Astrocyte (in vitro differentiated cells and primary cell): ENCODE results near the gene SIAH3. TPM values are rescaled to one million over a fixed set of nuclear protein-coding genes. Genes with fewer than 3 reads are reported as not detected.
"Not testable (repeated sequence)": the region's sequence is repeated elsewhere in the genome, so short reads cannot be mapped to it uniquely, and the experiment has no call there.

Experiments used
- DNase-seq: peaks from one replicate; pipeline ENCODE4 v3.0.0-alpha.2; 2010; ENCODE audit warnings: low read depth
- FAIRE-seq: peaks from 2 replicates; lab custom pipeline; 2011; peaks lifted over from hg19 to GRCh38; lab: Jason Lieb, UNC
- H2AFZ ChIP-seq: 2 replicates; pipeline ENCODE4 v1.6.0; 2012; ENCODE audit warnings: low read depth, low read length, inconsistent platforms
- H3K27ac ChIP-seq: 2 replicates; pipeline ENCODE4 v1.5.1; 2011; ENCODE audit warnings: low read depth, low read length, inconsistent platforms
- H3K27me3 ChIP-seq: 2 replicates; pipeline ENCODE4 v1.6.0; 2011; ENCODE audit warnings: low read length, inconsistent platforms; ENCODE audit not compliant: insufficient read depth
- H3K36me3 ChIP-seq: 2 replicates; pipeline ENCODE4 v1.5.1; 2011; ENCODE audit warnings: low read length, inconsistent platforms; ENCODE audit not compliant: insufficient read depth
- H3K4me1 ChIP-seq: 2 replicates; pipeline ENCODE4 v1.5.1; 2011; ENCODE audit warnings: low read length, inconsistent platforms; ENCODE audit not compliant: insufficient read depth
- H3K4me2 ChIP-seq: 2 replicates; pipeline ENCODE4 v1.6.0; 2012; ENCODE audit warnings: low read length, inconsistent platforms
- H3K4me3 ChIP-seq: 2 replicates; pipeline ENCODE4 v1.5.1; 2011; ENCODE audit warnings: low read depth, mild to moderate bottlenecking, low read length, inconsistent platforms; ENCODE audit not compliant: insufficient read depth
- H3K79me2 ChIP-seq: 2 replicates; pipeline ENCODE4 v1.6.0; 2012; ENCODE audit warnings: mild to moderate bottlenecking, low read length, inconsistent platforms; ENCODE audit not compliant: insufficient read depth
- H3K9ac ChIP-seq: 2 replicates; pipeline ENCODE4 v1.6.0; 2012; ENCODE audit warnings: mild to moderate bottlenecking, low read length, inconsistent platforms
- H3K9me3 ChIP-seq: 2 replicates; pipeline ENCODE4 v1.5.1; 2012; ENCODE audit warnings: low read depth, mild to moderate bottlenecking, low read length, inconsistent platforms; ENCODE audit not compliant: insufficient read depth
- H4K20me1 ChIP-seq: 2 replicates; pipeline ENCODE4 v1.6.0; 2012; ENCODE audit warnings: low read length, inconsistent platforms; ENCODE audit not compliant: insufficient read depth
- H3K27ac Mint-ChIP-seq: one replicate; pipeline ENCODE4 v1.8.0; 2021; ENCODE audit warnings: mild to moderate bottlenecking, mixed read lengths; ENCODE audit not compliant: unreplicated experiment
- H3K27me3 Mint-ChIP-seq: one replicate; pipeline ENCODE4 v1.8.0; 2021; ENCODE audit warnings: low read depth, mixed read lengths; ENCODE audit not compliant: unreplicated experiment
- H3K36me3 Mint-ChIP-seq: one replicate; pipeline ENCODE4 v1.8.0; 2021; ENCODE audit warnings: low read depth, mixed read lengths; ENCODE audit not compliant: unreplicated experiment
- H3K4me1 Mint-ChIP-seq: one replicate; pipeline ENCODE4 v1.8.0; 2021; ENCODE audit warnings: low read depth, mixed read lengths; ENCODE audit not compliant: unreplicated experiment
- H3K4me3 Mint-ChIP-seq: one replicate; pipeline ENCODE4 v1.8.0; 2021; ENCODE audit warnings: mild to moderate bottlenecking, moderate library complexity, mixed read lengths; ENCODE audit not compliant: unreplicated experiment
- H3K9me3 Mint-ChIP-seq: one replicate; pipeline ENCODE4 v1.8.0; 2021; ENCODE audit warnings: mild to moderate bottlenecking, mixed read lengths; ENCODE audit not compliant: unreplicated experiment
- EZH2 ChIP-seq: IDR thresholded peaks from 2 replicates; pipeline ENCODE4 v1.6.1; 2012; ENCODE audit warnings: mild to moderate bottlenecking, low read length, inconsistent platforms; ENCODE audit not compliant: insufficient read depth
- total RNA-seq: library from RNA; stranded (reverse); gene quantifications from 2 replicates; pipeline ENCODE4 v1.2.1, GENCODE V29; 2021
- TF ChIP-seq, protein P1 (sequence below): IDR thresholded peaks from 2 replicates; pipeline ENCODE4 v1.5.1; 2011; ENCODE audit warnings: low read depth, mild to moderate bottlenecking, inconsistent platforms, low read length, moderate library complexity; ENCODE audit not compliant: insufficient read depth

Gene SIAH3
- total RNA-seq, 1 donor from 2014 or later = 0.07 TPM

DNA sequence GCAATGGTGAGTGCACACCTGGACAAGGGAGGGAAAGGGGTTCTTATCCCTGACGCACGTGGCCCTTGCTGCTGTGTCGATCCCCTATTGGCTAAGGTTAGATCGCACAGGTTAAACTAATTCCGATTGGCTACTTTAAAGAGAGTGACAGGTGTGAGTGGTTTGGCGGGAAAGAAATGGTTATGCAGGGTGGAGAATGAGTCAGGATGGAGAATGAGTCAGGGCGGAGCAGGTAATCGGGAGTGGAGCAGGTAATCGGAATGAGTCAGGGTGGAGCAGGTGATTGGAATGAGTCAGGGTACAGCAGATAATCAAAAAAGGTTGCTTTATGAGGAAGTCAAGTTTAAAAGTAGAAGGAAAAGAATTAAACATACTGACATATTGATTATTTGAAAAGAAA is 24.4 kb upstream of the SIAH3 start:
- FAIRE-seq = no peak

DNA sequence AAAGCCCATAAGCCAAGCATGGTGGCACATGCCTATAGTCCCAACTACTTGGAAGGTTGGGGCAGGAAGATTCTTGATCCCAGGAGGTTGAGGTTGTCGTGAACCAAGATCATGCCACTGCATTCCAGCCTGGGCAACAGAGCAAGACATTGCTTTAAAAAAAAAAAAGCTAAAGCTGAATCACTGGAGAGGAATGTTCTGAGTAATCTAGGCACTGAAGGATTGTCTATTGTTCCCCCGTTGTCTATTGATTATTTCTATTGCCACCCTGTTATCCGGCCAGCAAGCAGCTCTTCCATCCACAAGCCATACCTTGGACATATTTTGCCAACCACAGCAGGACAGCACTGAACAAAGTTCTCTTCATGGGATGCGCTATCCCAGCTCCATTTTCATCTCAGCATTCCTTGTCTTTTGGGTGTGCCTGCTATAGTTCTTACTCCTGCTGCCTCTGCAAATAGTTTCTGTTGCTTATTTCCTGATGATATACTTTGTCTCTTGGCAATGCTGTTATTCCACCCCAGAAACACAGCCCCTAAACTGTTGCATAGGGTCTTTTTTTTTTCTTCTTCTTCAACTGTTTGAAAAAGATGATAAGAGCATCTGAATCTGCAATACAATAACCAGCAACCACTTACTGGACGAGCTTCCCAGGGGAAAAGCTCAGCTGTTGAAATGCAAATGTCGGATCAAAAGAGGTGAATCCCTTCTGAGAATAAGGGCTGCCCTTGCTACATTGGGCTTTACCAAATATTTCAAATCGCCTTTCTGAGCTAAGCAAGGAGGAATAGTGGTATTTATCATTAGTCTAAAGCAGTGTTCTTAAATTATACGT is 22.2 kb upstream of the SIAH3 start:
- TF ChIP-seq, protein P1, sequence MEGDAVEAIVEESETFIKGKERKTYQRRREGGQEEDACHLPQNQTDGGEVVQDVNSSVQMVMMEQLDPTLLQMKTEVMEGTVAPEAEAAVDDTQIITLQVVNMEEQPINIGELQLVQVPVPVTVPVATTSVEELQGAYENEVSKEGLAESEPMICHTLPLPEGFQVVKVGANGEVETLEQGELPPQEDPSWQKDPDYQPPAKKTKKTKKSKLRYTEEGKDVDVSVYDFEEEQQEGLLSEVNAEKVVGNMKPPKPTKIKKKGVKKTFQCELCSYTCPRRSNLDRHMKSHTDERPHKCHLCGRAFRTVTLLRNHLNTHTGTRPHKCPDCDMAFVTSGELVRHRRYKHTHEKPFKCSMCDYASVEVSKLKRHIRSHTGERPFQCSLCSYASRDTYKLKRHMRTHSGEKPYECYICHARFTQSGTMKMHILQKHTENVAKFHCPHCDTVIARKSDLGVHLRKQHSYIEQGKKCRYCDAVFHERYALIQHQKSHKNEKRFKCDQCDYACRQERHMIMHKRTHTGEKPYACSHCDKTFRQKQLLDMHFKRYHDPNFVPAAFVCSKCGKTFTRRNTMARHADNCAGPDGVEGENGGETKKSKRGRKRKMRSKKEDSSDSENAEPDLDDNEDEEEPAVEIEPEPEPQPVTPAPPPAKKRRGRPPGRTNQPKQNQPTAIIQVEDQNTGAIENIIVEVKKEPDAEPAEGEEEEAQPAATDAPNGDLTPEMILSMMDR = no peak
- TF ChIP-seq EZH2 = no peak
- Histone ChIP-seq H3K9me3 (no peaks in the 10 kb centered on the region), H3K36me3 (no peaks in the 10 kb centered on the region), H3K27me3 (no peaks in the 10 kb centered on the region), H3K9ac (no peak overlapping the region), H3K4me3 (no peak overlapping the region), H2AFZ (peak overlapping the region; percentile 62), H3K4me1 (peaks cover 5% of the 10 kb centered on the region), H3K27ac (no peak overlapping the region), H4K20me1 (no peaks in the 10 kb centered on the region), H3K79me2 (no peaks in the 10 kb centered on the region), H3K4me2 (peak overlapping the region; percentile 67)
- DNase-seq = peak; percentile 36
- H3K36me3 Mint-ChIP-seq = peaks cover 2% of the 10 kb centered on the region
- peaks cover 3% of the 10 kb centered on the region for H3K27me3 Mint-ChIP-seq
- H3K4me1 Mint-ChIP-seq = peaks cover 10% of the 10 kb centered on the region
- peak overlapping the region; percentile 43 for H3K27ac Mint-ChIP-seq
- no peak for FAIRE-seq
- peaks cover 2% of the 10 kb centered on the region for H3K9me3 Mint-ChIP-seq
- H3K4me3 Mint-ChIP-seq = no peak overlapping the region

More for the DNA sequence above, 24.4 kb upstream of the SIAH3 start:
- Histone ChIP-seq H3K4me1 (peaks cover 5% of the 10 kb centered on the region), H3K27me3 (no peaks in the 10 kb centered on the region), H3K27ac (no peak overlapping the region), H3K4me3 (no peak overlapping the region), H3K9me3 (no peaks in the 10 kb centered on the region), H3K9ac (no peak overlapping the region), H3K79me2 (no peaks in the 10 kb centered on the region), H4K20me1 (no peaks in the 10 kb centered on the region), H2AFZ (no peak overlapping the region), H3K36me3 (no peaks in the 10 kb centered on the region), H3K4me2 (no peak overlapping the region)
- Mint-ChIP-seq H3K9me3 (peaks cover 2% of the 10 kb centered on the region), H3K27ac (no peak overlapping the region), H3K36me3 (peaks cover 2% of the 10 kb centered on the region), H3K4me3 (no peak overlapping the region), H3K4me1 (peaks cover 10% of the 10 kb centered on the region), H3K27me3 (peaks cover 3% of the 10 kb centered on the region)
- no peak for DNase-seq
- TF ChIP-seq EZH2 = no peak

DNA sequence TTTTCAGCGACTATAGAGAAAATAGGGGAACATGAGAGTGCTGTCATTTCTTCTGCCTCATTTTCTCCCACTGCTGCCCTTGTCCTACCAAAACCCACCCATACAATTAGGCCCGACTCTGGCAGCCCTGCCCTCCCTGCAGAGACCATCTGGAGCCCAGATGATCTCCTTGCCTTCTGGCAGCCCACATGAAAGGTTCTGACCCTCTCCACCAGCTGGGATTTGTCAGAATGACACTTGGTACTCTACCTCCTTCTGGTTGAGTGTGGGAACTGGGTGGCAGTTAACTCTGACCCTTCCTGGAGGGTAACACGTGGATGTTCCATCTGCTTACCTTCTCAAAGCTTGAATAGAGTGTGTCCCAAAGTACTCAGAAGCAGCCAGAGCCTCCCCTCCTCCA is 21.0 kb upstream of the SIAH3 start:
- Mint-ChIP-seq H3K36me3 (no peaks in the 10 kb centered on the region), H3K27me3 (peaks cover 3% of the 10 kb centered on the region), H3K4me1 (peaks cover 10% of the 10 kb centered on the region), H3K27ac (no peak overlapping the region), H3K9me3 (no peaks in the 10 kb centered on the region), H3K4me3 (no peak overlapping the region)
- no peak overlapping the region for H3K4me3 ChIP-seq
- FAIRE-seq (no peak), DNase-seq (no peak)
- no peaks in the 10 kb centered on the region for H3K9me3 ChIP-seq
- no peaks in the 10 kb centered on the region for H4K20me1 ChIP-seq
- TF ChIP-seq, protein P1 = no peak
- TF ChIP-seq EZH2 = no peak
- H3K79me2 ChIP-seq = no peaks in the 10 kb centered on the region
- H3K9ac ChIP-seq = no peak overlapping the region
- H3K27me3 ChIP-seq = no peaks in the 10 kb centered on the region
- H3K36me3 ChIP-seq = no peaks in the 10 kb centered on the region
- no peak overlapping the region for H2AFZ ChIP-seq
- peaks cover 5% of the 10 kb centered on the region for H3K4me1 ChIP-seq
- no peak overlapping the region for H3K4me2 ChIP-seq
- no peak overlapping the region for H3K27ac ChIP-seq

DNA sequence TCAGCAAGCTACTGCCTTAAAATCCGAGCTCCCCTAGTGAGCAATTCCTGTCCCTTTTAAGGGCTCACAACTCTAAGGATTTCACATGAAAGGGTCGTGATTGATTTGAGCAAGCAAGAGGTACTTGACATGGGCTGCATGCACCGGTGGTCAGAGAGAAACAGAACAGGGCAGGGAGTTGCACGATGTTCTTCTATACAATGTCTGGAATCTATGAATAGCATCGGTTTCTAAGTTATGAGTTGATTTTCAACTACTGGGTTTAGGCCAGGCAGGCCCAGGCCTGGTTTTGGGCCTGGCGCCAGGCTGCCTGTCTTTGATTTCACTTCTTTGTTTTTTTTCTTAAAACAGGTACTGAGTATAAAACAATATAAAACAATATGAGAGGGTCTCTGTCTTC is 19.6 kb upstream of the SIAH3 start:
- H3K27me3 Mint-ChIP-seq, H3K4me1 Mint-ChIP-seq, H3K27ac Mint-ChIP-seq, DNase-seq, H3K27me3 ChIP-seq, H2AFZ ChIP-seq, H3K4me1 ChIP-seq, H3K36me3 Mint-ChIP-seq, H3K9me3 ChIP-seq, H3K36me3 ChIP-seq, H3K79me2 ChIP-seq, H3K4me2 ChIP-seq, H3K9ac ChIP-seq, H3K27ac ChIP-seq, H3K4me3 Mint-ChIP-seq, H3K4me3 ChIP-seq, H4K20me1 ChIP-seq, FAIRE-seq, H3K9me3 Mint-ChIP-seq: not testable (repeated sequence)
